HepG2 (cell line): ENCODE measurements around the gene ECM1. TPM values are rescaled to one million over a fixed set of nuclear protein-coding genes. Genes with fewer than 3 reads are reported as not detected.

ENCODE experiments used
- ATAC-seq: fragments of 200-7000 bp; cut with Tn5 transposase; 3 replicates; pipeline ENCODE4 v1.9.1; 2020; ENCODE audit warnings: mild to moderate bottlenecking, moderate library complexity
- BruUV-seq: library from RNA; stranded (reverse); fragments of 400-500 nt; replicated peaks from 2 replicates; lab custom pipeline; 2021; lab: Mats Ljungman, UMichigan
- CTCF ChIA-PET: fragments of 300-600 bp; formaldehyde crosslinking; extraction: SDS; loops from one replicate; lab custom pipeline; 2021; ENCODE audit warnings: low total read pairs, inconsistent platforms, low intra/inter-chr PET ratio; lab: Yijun Ruan, JAX
- POLR2A ChIA-PET: fragments of 350-600 bp; sonication (Branson Sonifier 250); formaldehyde crosslinking; loops from one replicate; lab custom pipeline; 2020; ENCODE audit warnings: antibody characterized with exemption, inconsistent platforms; lab: Yijun Ruan, JAX
- DNase-seq: peaks from one replicate; pipeline ENCODE4 v3.0.0-alpha.2; 2015; ENCODE audit warnings: low spot score
- FAIRE-seq: peaks from 3 replicates; lab custom pipeline; 2011; peaks lifted over from hg19 to GRCh38; lab: Jason Lieb, UNC
- H2AFZ ChIP-seq: one replicate; pipeline ENCODE4 v1.6.1; 2011; ENCODE audit warnings: low read length, inconsistent platforms
- H3K27ac ChIP-seq: fragments of 300-600 bp; 3 replicates; pipeline ENCODE4 v1.8.0; 2011; ENCODE audit warnings: mixed run types, mild to moderate bottlenecking, mixed read lengths, low read length, inconsistent platforms; ENCODE audit not compliant: insufficient read depth; ENCODE audit errors: extremely low read length
- H3K27me3 ChIP-seq, 2 experiments: fragments of 200-600 bp in 1 of 2; 2 replicates in 1 of 2; 3 replicates in 1 of 2; pipeline versions ENCODE4 v1.6.0 to v1.8.0; 2011; ENCODE audit warnings: low read length in 2 of 2, mild to moderate bottlenecking in 2 of 2, moderate library complexity in 2 of 2, inconsistent platforms in 1 of 2; ENCODE audit not compliant: insufficient read depth in 2 of 2, control insufficient read depth in 1 of 2
- H3K36me3 ChIP-seq, 2 experiments: fragments of 200-600 bp in 1 of 2; replicated peaks in 1 of 2; 2 replicates in 1 of 2; 3 replicates in 1 of 2; pipeline versions ENCODE4 v1.5.1 to v1.8.0; 2011; ENCODE audit warnings: low read length in 2 of 2, inconsistent platforms in 1 of 2; ENCODE audit not compliant: insufficient read depth in 2 of 2, control insufficient read depth in 1 of 2
- H3K4me1 ChIP-seq: 2 replicates; pipeline ENCODE4 v1.5.1; 2012; ENCODE audit warnings: low read length, inconsistent platforms; ENCODE audit not compliant: insufficient read depth
- H3K4me2 ChIP-seq: 2 replicates; pipeline ENCODE4 v1.6.0; 2011; ENCODE audit warnings: low read depth, low read length, inconsistent platforms
- H3K4me3 ChIP-seq, 3 experiments: fragments of 200-600 bp in 1 of 3; sonication (generic), shearing (Covaris generic) in 1 of 3; replicated peaks in 1 of 3; 2 replicates each; pipeline ENCODE4 v1.5.1; 2011 to 2016; ENCODE audit warnings: low read length in 3 of 3, inconsistent platforms in 2 of 3, low read depth in 2 of 3, mild to moderate bottlenecking in 2 of 3, control low read depth in 1 of 3, mixed read lengths in 1 of 3; ENCODE audit not compliant: insufficient read depth in 1 of 3
- H3K79me2 ChIP-seq: one replicate; pipeline ENCODE4 v1.6.1; 2011; ENCODE audit warnings: low read length, inconsistent platforms; ENCODE audit not compliant: insufficient read depth
- H3K9ac ChIP-seq: 2 replicates; pipeline ENCODE4 v1.6.0; 2011; ENCODE audit warnings: mild to moderate bottlenecking, low read depth, low read length, inconsistent platforms; ENCODE audit not compliant: insufficient read depth
- H3K9me3 ChIP-seq: 2 replicates; pipeline ENCODE4 v1.5.1; 2012; ENCODE audit warnings: mild to moderate bottlenecking, low read length
- H4K20me1 ChIP-seq: 2 replicates; pipeline ENCODE4 v1.6.0; 2011; ENCODE audit warnings: inconsistent platforms, mild to moderate bottlenecking, low read length, moderate library complexity; ENCODE audit not compliant: insufficient read depth
- ATF7-NPFF ChIP-seq: sonication (generic); formaldehyde crosslinking; IDR thresholded peaks from 2 replicates; pipeline ENCODE4 v1.8.1; 2023; ENCODE audit warnings: mild to moderate bottlenecking, low read depth, missing genetic modification reagents, moderate library complexity
- DMAP1 ChIP-seq: IDR thresholded peaks from 2 replicates; pipeline ENCODE4 v1.6.1; 2016
- ETV5 ChIP-seq: IDR thresholded peaks from 2 replicates; pipeline ENCODE4 v1.6.1; 2018; ENCODE audit warnings: missing biosample characterization, missing genetic modification reagents, inconsistent platforms, borderline replicate concordance
- HOXA3 ChIP-seq: sonication (generic); formaldehyde crosslinking; IDR thresholded peaks from 2 replicates; pipeline ENCODE4 v1.5.0; 2020; ENCODE audit warnings: missing genetic modification reagents
- NFKB2 ChIP-seq: sonication (generic); formaldehyde crosslinking; IDR thresholded peaks from 2 replicates; pipeline ENCODE4 v1.4.0; 2020; ENCODE audit warnings: missing genetic modification reagents, borderline replicate concordance
- PRMT3 ChIP-seq: sonication (generic); formaldehyde crosslinking; IDR thresholded peaks from 2 replicates; pipeline ENCODE4 v1.8.1; 2022; ENCODE audit warnings: low read depth, mild to moderate bottlenecking, moderate library complexity, missing genetic modification reagents, borderline replicate concordance
- RAD21 ChIP-seq: fragments of 450-650 bp; formaldehyde crosslinking; IDR thresholded peaks from 2 replicates; pipeline ENCODE4 v1.5.0; 2020; ENCODE audit warnings: mild to moderate bottlenecking
- ZNF329 ChIP-seq: sonication (generic); formaldehyde crosslinking; IDR thresholded peaks from 2 replicates; pipeline ENCODE4 v1.9.0; 2021; ENCODE audit warnings: low read depth, mild to moderate bottlenecking, missing genetic modification reagents
- ZNF331 ChIP-seq: sonication (generic); formaldehyde crosslinking; IDR thresholded peaks from 2 replicates; pipeline ENCODE4 v1.4.0; 2020; ENCODE audit warnings: missing genetic modification reagents
- ZNF766 ChIP-seq: sonication (generic); formaldehyde crosslinking; IDR thresholded peaks from 2 replicates; pipeline ENCODE4 v1.5.0; 2020; ENCODE audit warnings: missing genetic modification reagents, borderline replicate concordance
- WGBS: methylation state at CpG from one replicate; pipeline ENCODE4 v1.1.6; 2017; ENCODE audit warnings: low lambda C conversion rate; 5-methylcytosine and 5-hydroxymethylcytosine counted together
- in situ Hi-C: cut with HindIII; loops from 2 replicates; pipeline ENCODE4 v1.10.0; 2017; ENCODE audit warnings: low pct_unique_long_range_greater_than_20kb; ENCODE audit not compliant: extremely low pct_ligation_motif_present
- intact Hi-C: fragments of 100-400 bp; cut with micrococcal nuclease; formaldehyde crosslinking; loops from one replicate; pipeline ENCODE4 v1.10.0; 2022; ENCODE audit not compliant: unreplicated experiment
- polyA plus RNA-seq, 8 experiments: library from polyadenylated mRNA; depleted of rRNA in 3 of 8; stranded (reverse) in 7 of 8; unstranded in 1 of 8; fragments of >200 nt; fragmentation: Illumina TruSeq in 4 of 8; extraction: Trizol in 4 of 8; gene quantifications; 2 replicates each; pipeline versions ENCODE4 v1.2.1 to v1.2.3, GENCODE V29; 2011 to 2016; ENCODE audit warnings: low read depth in 4 of 8, missing spikeins in 1 of 8, mixed read lengths in 1 of 8; ENCODE audit not compliant: insufficient read depth in 1 of 8
- total RNA-seq, 5 experiments: library from RNA; depleted of rRNA; stranded (reverse); fragments of >200 nt; fragmentation: Illumina TruSeq; extraction: Trizol; gene quantifications; 2 replicates each; pipeline ENCODE4 v1.2.3, GENCODE V29; 2016; ENCODE audit warnings: low read depth in 1 of 5
- TF ChIP-seq, protein P1 (sequence below): sonication (generic); formaldehyde crosslinking; IDR thresholded peaks from 2 replicates; pipeline ENCODE4 v1.4.0; 2020; ENCODE audit warnings: missing genetic modification reagents
- TF ChIP-seq, protein P2 (sequence below): IDR thresholded peaks from 2 replicates; pipeline ENCODE4 v1.6.1; 2016; ENCODE audit warnings: missing compliant biosample characterization, missing genetic modification reagents, borderline replicate concordance
- TF ChIP-seq, protein P3 (sequence below): sonication (generic); formaldehyde crosslinking; IDR thresholded peaks from 2 replicates; pipeline ENCODE4 v1.4.0; 2020; ENCODE audit warnings: missing genetic modification reagents
- TF ChIP-seq, protein P4 (sequence below), 2 experiments: sonication (generic) in 1 of 2; formaldehyde crosslinking in 1 of 2; IDR thresholded peaks; 2 replicates each; pipeline versions ENCODE4 v1.4.0 to v1.6.1; 2018 to 2020; ENCODE audit warnings: missing genetic modification reagents in 2 of 2, borderline replicate concordance in 1 of 2, low read depth in 1 of 2, mild to moderate bottlenecking in 1 of 2, missing biosample characterization in 1 of 2

ECM1 gene
- total and polyA plus RNA-seq, 2 of the 13 experiments (the other 11 are each of a cell fraction or from before 2014, with no cell fraction given), result 0.42 to 1.0 TPM

- H3K27ac ChIP-seq, result peak overlapping the region; percentile 91
- H2AFZ ChIP-seq, result no peak overlapping the region
- H3K27me3 ChIP-seq, result no peaks in the 10 kb centered on the region
- in situ Hi-C loops (loop anchor here (5.0 kb wide), 2 partner anchors 67 to 252 kb away; partner anchors contain the start of gene ENSA), intact Hi-C loops (loop anchor here (1.0 to 5.0 kb wide), 2 partner anchors 61 to 137 kb away; partner anchors contain the start of gene GOLPH3L)
- no peaks in the 10 kb centered on the region for H4K20me1 ChIP-seq
- peak overlapping the region; percentile 88 for H3K9ac ChIP-seq
- H3K4me3 ChIP-seq, result peak overlapping the region; percentile 72 to 80 (median 73)
- peak; percentile 76 for DNase-seq
- ChIA-PET POLR2A (interaction anchor here (0.7 to 13.0 kb wide), 17 partner anchors 8 to 446 kb away, joined by 3 to 469 read pairs (median 6); partner anchors contain the start of genes ADAMTSL4, CA14, ENSA and FALEC), CTCF (interaction anchor here (0.6 to 2.3 kb wide), 6 partner anchors 16 to 96 kb away, joined by 3 to 20 read pairs (median 6); no protein-coding TSS in a partner anchor)
- WGBS, result 21% methylated on average over 15 of the region's 17 CpGs
- peaks cover 46% of the 10 kb centered on the region for H3K4me1 ChIP-seq
- FAIRE-seq, result no peak
- no TSS peak for BruUV-seq
- H3K9me3 ChIP-seq, result no peaks in the 10 kb centered on the region
- ATAC-seq, result peak; percentile 65
- peaks cover 8% of the 10 kb centered on the region for H3K79me2 ChIP-seq
- H3K4me2 ChIP-seq, result peak overlapping the region; percentile 99
- peaks cover 0 to 3% of the 10 kb centered on the region in 2 experiments; a peak in 2 of 5 replicates for H3K36me3 ChIP-seq
- TF ChIP-seq DMAP1 (CRISPR knock-in tag) (0 out of 2 replicates have a peak, but pooled peaks have one; percentile 8), ZNF766 (CRISPR knock-in tag) (peak; percentile 25; the same call in 1 of the 2 replicates), ZNF329 (0 out of 2 replicates have a peak, but pooled peaks have one; percentile 48), HOXA3 (peak; percentile 35; the same call in 1 of the 2 replicates), ZNF331 (CRISPR knock-in tag) (peak; percentile 29), ATF7-NPFF (0 out of 2 replicates have a peak, but pooled peaks have one; percentile 13), PRMT3 (CRISPR knock-in tag) (no peak), ETV5 (CRISPR knock-in tag) (no peak), RAD21 (peak; percentile 88), NFKB2 (CRISPR knock-in tag) (peak; percentile 62; the same call in 1 of the 2 replicates)
- TF ChIP-seq, protein P1, sequence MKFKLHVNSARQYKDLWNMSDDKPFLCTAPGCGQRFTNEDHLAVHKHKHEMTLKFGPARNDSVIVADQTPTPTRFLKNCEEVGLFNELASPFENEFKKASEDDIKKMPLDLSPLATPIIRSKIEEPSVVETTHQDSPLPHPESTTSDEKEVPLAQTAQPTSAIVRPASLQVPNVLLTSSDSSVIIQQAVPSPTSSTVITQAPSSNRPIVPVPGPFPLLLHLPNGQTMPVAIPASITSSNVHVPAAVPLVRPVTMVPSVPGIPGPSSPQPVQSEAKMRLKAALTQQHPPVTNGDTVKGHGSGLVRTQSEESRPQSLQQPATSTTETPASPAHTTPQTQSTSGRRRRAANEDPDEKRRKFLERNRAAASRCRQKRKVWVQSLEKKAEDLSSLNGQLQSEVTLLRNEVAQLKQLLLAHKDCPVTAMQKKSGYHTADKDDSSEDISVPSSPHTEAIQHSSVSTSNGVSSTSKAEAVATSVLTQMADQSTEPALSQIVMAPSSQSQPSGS (CRISPR knock-in tag), result 0 out of 2 replicates have a peak, but pooled peaks have one; percentile 22
- TF ChIP-seq, protein P2, sequence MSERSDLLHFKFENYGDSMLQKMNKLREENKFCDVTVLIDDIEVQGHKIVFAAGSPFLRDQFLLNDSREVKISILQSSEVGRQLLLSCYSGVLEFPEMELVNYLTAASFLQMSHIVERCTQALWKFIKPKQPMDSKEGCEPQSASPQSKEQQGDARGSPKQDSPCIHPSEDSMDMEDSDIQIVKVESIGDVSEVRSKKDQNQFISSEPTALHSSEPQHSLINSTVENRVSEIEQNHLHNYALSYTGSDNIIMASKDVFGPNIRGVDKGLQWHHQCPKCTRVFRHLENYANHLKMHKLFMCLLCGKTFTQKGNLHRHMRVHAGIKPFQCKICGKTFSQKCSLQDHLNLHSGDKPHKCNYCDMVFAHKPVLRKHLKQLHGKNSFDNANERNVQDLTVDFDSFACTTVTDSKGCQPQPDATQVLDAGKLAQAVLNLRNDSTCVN (CRISPR knock-in tag), result peak; percentile 58; the same call in 1 of the 2 replicates
- TF ChIP-seq, protein P3, sequence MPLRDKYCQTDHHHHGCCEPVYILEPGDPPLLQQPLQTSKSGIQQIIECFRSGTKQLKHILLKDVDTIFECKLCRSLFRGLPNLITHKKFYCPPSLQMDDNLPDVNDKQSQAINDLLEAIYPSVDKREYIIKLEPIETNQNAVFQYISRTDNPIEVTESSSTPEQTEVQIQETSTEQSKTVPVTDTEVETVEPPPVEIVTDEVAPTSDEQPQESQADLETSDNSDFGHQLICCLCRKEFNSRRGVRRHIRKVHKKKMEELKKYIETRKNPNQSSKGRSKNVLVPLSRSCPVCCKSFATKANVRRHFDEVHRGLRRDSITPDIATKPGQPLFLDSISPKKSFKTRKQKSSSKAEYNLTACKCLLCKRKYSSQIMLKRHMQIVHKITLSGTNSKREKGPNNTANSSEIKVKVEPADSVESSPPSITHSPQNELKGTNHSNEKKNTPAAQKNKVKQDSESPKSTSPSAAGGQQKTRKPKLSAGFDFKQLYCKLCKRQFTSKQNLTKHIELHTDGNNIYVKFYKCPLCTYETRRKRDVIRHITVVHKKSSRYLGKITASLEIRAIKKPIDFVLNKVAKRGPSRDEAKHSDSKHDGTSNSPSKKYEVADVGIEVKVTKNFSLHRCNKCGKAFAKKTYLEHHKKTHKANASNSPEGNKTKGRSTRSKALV, result peak; percentile 89
- TF ChIP-seq, protein P4, sequence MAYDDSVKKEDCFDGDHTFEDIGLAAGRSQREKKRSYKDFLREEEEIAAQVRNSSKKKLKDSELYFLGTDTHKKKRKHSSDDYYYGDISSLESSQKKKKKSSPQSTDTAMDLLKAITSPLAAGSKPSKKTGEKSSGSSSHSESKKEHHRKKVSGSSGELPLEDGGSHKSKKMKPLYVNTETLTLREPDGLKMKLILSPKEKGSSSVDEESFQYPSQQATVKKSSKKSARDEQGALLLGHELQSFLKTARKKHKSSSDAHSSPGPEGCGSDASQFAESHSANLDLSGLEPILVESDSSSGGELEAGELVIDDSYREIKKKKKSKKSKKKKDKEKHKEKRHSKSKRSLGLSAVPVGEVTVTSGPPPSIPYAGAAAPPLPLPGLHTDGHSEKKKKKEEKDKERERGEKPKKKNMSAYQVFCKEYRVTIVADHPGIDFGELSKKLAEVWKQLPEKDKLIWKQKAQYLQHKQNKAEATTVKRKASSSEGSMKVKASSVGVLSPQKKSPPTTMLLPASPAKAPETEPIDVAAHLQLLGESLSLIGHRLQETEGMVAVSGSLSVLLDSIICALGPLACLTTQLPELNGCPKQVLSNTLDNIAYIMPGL (CRISPR knock-in tag; IDR thresholded peaks at IDR 0.05; ENCODE audit: borderline replicate concordance in 1 of 2, low read depth in 1 of 2), result peak in 1 of 2 experiments; percentile 84; a peak in 2 of 4 replicates
These were observed 52.8 kb downstream of the ECM1 start for GRCh38 chr1:150560576-150561253.
